ENCODE results near the gene CYTH3. TPM values are rescaled to one million over a fixed set of nuclear protein-coding genes. Genes with fewer than 3 reads are reported as not detected.
"Not testable (repeated sequence)": the region's sequence is repeated elsewhere in the genome, so short reads cannot be mapped to it uniquely, and the experiment has no call there.

CYTH3 gene
- total RNA-seq, 1 donor from 2014 or later = 29.5 TPM

GRCh38 chr7:6197801-6198551 lies 74.4 kb downstream of the CYTH3 start:
- Histone ChIP-seq H3K4me1 (no peaks in the 10 kb centered on the region), H3K27ac (no peak overlapping the region), H3K36me3 (no peaks in the 10 kb centered on the region), H3K4me3 (no peak overlapping the region), H3K27me3 (no peaks in the 10 kb centered on the region), H3K9me3 (no peaks in the 10 kb centered on the region)
- TF ChIP-seq POLR2AphosphoS5 (IDR thresholded peaks at IDR 0.05; ENCODE audit: insufficient read depth in 1 of 2, low read depth in 1 of 2) (no peak), CTCF (IDR thresholded peaks at IDR 0.05) (no peak), POLR2A (IDR thresholded peaks at IDR 0.05) (no peak)
- intact Hi-C loops (cut with DNase I) = no loop called here
- DNase-seq (ENCODE audit: extremely low spot score in 2 of 2) = no peak

DNA sequence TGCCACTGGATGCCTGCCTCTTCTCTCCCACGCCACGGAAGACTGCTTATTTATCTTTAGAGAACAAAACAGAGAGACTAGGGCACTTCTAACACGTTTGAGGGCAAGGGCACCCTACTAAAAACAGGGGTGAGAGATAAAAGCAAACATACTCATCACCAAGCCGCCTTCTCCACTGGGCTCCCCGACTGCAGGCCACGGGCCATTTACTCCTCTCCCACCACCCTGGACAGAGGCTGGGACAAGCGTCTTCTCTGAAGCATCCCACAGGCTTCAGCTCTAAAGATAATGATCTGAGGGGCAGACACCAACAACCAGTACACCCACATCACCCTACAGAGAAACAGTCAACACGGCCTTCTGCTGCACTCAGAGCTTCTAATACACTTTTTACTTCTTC lies 78.7 kb downstream of the CYTH3 start:
- H3K27me3 ChIP-seq = no peaks in the 10 kb centered on the region
- intact Hi-C loops (cut with DNase I) = no loop called here
- no peak overlapping the region for H3K27ac ChIP-seq
- H3K36me3 ChIP-seq = peaks cover 0 to 2% of the 10 kb centered on the region in 2 donors
- DNase-seq (ENCODE audit: extremely low spot score in 2 of 2) = no peak
- H3K4me1 ChIP-seq = no peaks in the 10 kb centered on the region
- H3K4me3 ChIP-seq = no peak overlapping the region
- H3K9me3 ChIP-seq = no peaks in the 10 kb centered on the region
- TF ChIP-seq POLR2AphosphoS5 (IDR thresholded peaks at IDR 0.05; ENCODE audit: insufficient read depth in 1 of 2, low read depth in 1 of 2) = no peak
- TF ChIP-seq CTCF (IDR thresholded peaks at IDR 0.05) = no peak

DNA sequence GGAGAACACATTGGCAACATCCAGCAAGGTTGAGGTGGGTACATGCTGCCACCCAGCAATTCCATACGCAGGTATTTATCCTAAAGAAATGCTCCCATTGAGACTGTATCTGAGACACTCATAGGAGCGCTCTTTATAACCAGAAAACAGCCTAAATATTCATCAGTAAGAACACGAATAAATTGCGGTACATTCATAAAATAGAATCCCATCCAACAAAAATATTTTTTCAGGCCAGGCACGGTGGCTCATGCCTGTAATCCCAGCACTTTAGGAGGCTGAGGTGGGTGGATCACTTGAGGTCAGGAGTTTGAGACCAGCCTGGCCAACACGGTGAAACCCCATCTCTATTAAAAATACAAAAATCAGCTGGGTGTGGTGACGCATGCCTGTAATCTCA lies 81.9 kb downstream of the CYTH3 start:
- H3K27ac ChIP-seq; H3K9me3 ChIP-seq; H3K4me3 ChIP-seq; H3K27me3 ChIP-seq; H3K4me1 ChIP-seq; intact Hi-C loops (cut with DNase I); DNase-seq (ENCODE audit: extremely low spot score in 2 of 2): not testable (repeated sequence)
- H3K36me3 ChIP-seq = peaks cover 0 to 11% of the 10 kb centered on the region in 2 donors

GRCh38 chr7:6188389-6188788 lies 84.0 kb downstream of the CYTH3 start:
- Histone ChIP-seq H3K4me1 (no peaks in the 10 kb centered on the region), H3K36me3 (peaks cover 0 to 11% of the 10 kb centered on the region in 2 donors), H3K27me3 (no peaks in the 10 kb centered on the region), H3K27ac (no peak overlapping the region), H3K9me3 (no peaks in the 10 kb centered on the region), H3K4me3 (no peak overlapping the region)
- no peak for DNase-seq (ENCODE audit: extremely low spot score in 2 of 2)
- no peak for TF ChIP-seq CTCF (IDR thresholded peaks at IDR 0.05)
- TF ChIP-seq POLR2A (IDR thresholded peaks at IDR 0.05) = no peak
- no peak for TF ChIP-seq POLR2AphosphoS5 (IDR thresholded peaks at IDR 0.05; ENCODE audit: insufficient read depth in 1 of 2, low read depth in 1 of 2)
- intact Hi-C loops (cut with DNase I) = no loop called here

DNA sequence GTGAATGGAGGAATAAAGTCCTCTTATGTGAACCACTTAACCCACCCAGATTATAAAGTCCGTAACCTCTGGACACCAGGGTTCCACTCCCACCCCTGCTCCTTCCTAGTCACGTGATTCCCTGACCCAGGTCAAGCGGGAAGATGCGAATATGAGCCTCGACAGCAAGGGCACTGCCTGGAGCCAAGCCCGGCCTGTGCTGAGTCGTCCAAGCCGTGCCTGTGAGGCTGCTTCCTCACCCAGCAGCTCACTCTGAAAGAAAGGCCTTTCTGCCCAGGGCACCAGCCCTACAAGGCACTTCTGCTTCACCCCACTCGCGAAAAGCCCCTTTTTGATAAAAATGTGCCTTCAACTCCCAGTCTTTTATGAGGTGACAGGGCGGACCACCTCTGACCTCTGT lies 85.8 kb downstream of the CYTH3 start:
- no peaks in the 10 kb centered on the region for H3K4me1 ChIP-seq
- TF ChIP-seq POLR2AphosphoS5 (IDR thresholded peaks at IDR 0.05; ENCODE audit: insufficient read depth in 1 of 2, low read depth in 1 of 2) = no peak
- no peaks in the 10 kb centered on the region for H3K27me3 ChIP-seq
- intact Hi-C loops (cut with DNase I) = no loop called here
- no peaks in the 10 kb centered on the region for H3K9me3 ChIP-seq
- DNase-seq (ENCODE audit: extremely low spot score in 2 of 2) = no peak
- peaks cover 0 to 11% of the 10 kb centered on the region in 2 donors for H3K36me3 ChIP-seq
- H3K27ac ChIP-seq = no peak overlapping the region
- no peak overlapping the region for H3K4me3 ChIP-seq

- H3K27ac ChIP-seq = no peak overlapping the region
- no peaks in the 10 kb centered on the region for H3K9me3 ChIP-seq
- no peak for DNase-seq (ENCODE audit: extremely low spot score in 2 of 2)
- H3K36me3 ChIP-seq = peaks cover 0 to 2% of the 10 kb centered on the region in 2 donors
- intact Hi-C loops (cut with DNase I) = no loop called here
- no peaks in the 10 kb centered on the region for H3K27me3 ChIP-seq
- peaks cover 8% of the 10 kb centered on the region for H3K4me1 ChIP-seq
- TF ChIP-seq POLR2A (IDR thresholded peaks at IDR 0.05) (no peak), CTCF (IDR thresholded peaks at IDR 0.05) (no peak), POLR2AphosphoS5 (IDR thresholded peaks at IDR 0.05; ENCODE audit: insufficient read depth in 1 of 2, low read depth in 1 of 2) (no peak)
- no peak overlapping the region for H3K4me3 ChIP-seq
These were observed 89.4 kb downstream of the CYTH3 start for GRCh38 chr7:6182993-6183392.

Data from vagina (tissue), 2 donors.